ENCODE measurements around the gene BBS2.

Gene BBS2

GRCh38 chr16:56549744-56550385 lies 30.0 kb upstream of the BBS2 start:
- TF ChIP-seq SIN3A (IDR thresholded peaks at IDR 0.05; ENCODE audit: borderline replicate concordance, insufficient read depth, low read length) (no peak), TAF1 (IDR thresholded peaks at IDR 0.05; ENCODE audit: borderline replicate concordance, insufficient read depth, low read length) (no peak), FOXP2 (optimal IDR thresholded peaks at IDR 0.05; ENCODE audit: borderline replicate concordance, extremely low read depth, extremely low read length, insufficient read depth) (no peak), POLR2AphosphoS5 (IDR thresholded peaks at IDR 0.05; ENCODE audit: low read depth, low read length) (no peak)
- TF ChIP-seq, protein P1, sequence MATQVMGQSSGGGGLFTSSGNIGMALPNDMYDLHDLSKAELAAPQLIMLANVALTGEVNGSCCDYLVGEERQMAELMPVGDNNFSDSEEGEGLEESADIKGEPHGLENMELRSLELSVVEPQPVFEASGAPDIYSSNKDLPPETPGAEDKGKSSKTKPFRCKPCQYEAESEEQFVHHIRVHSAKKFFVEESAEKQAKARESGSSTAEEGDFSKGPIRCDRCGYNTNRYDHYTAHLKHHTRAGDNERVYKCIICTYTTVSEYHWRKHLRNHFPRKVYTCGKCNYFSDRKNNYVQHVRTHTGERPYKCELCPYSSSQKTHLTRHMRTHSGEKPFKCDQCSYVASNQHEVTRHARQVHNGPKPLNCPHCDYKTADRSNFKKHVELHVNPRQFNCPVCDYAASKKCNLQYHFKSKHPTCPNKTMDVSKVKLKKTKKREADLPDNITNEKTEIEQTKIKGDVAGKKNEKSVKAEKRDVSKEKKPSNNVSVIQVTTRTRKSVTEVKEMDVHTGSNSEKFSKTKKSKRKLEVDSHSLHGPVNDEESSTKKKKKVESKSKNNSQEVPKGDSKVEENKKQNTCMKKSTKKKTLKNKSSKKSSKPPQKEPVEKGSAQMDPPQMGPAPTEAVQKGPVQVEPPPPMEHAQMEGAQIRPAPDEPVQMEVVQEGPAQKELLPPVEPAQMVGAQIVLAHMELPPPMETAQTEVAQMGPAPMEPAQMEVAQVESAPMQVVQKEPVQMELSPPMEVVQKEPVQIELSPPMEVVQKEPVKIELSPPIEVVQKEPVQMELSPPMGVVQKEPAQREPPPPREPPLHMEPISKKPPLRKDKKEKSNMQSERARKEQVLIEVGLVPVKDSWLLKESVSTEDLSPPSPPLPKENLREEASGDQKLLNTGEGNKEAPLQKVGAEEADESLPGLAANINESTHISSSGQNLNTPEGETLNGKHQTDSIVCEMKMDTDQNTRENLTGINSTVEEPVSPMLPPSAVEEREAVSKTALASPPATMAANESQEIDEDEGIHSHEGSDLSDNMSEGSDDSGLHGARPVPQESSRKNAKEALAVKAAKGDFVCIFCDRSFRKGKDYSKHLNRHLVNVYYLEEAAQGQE (IDR thresholded peaks at IDR 0.05; ENCODE audit: insufficient read depth in 1 of 2, low read depth in 2 of 2, low read length in 2 of 2): no peak

DNA sequence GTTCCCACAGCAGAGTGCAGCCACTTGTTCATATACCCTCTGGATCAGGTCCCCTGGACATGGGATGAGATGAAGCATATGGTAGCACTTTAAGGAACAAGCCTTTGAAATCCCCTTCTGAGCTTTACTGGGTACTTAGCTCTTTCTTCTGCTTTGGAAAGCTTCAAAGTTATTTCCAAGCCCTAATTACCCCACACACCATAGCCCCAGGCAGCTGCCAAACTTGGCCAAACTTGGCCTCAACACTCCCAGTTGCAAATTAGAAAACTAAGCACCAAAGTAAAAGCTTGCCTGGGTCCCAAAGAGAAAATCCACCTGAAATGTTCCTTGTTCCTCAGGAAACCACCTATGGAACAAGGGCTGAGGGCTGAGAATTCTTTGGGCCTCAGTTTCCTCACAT lies 29.3 kb upstream of the BBS2 start:
- TF ChIP-seq, protein P1 (IDR thresholded peaks at IDR 0.05; ENCODE audit: insufficient read depth in 1 of 2, low read depth in 2 of 2, low read length in 2 of 2): no peak
- no peak for TF ChIP-seq SIN3A (IDR thresholded peaks at IDR 0.05; ENCODE audit: borderline replicate concordance, insufficient read depth, low read length)
- no peak for TF ChIP-seq FOXP2 (optimal IDR thresholded peaks at IDR 0.05; ENCODE audit: borderline replicate concordance, extremely low read depth, extremely low read length, insufficient read depth)
- TF ChIP-seq TAF1 (IDR thresholded peaks at IDR 0.05; ENCODE audit: borderline replicate concordance, insufficient read depth, low read length): no peak
- TF ChIP-seq POLR2AphosphoS5 (IDR thresholded peaks at IDR 0.05; ENCODE audit: low read depth, low read length): no peak

DNA sequence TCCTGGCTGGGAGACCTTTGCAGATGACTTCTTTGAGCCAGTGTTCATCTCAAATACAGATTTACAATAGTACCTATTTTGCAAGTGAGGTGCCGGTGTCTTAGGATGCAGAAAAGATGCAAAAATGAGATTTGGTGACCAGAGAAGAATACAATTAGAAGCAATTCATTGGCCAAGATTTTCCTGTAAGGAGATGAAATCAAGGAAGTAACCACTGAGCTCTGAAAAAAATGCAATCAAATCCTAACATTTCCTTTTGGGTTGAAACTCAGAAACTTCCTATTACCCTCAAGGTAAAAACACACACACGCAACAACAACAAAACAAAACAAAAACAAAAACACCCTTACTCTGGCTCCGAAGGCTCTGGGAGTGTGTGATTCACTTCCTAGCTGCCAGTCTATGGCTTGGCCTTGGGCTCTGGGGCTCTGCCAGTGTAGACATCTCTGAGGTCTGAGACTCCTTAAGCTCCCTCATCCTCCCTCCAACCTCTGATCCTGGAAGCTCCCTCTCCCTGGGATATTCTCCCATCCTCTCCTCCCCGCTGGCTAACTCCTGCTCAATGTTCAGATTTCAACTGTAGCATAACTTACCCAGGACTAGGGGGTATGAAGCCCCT lies 28.2 kb upstream of the BBS2 start:
- no peak for TF ChIP-seq POLR2AphosphoS5 (IDR thresholded peaks at IDR 0.05; ENCODE audit: low read depth, low read length)
- TF ChIP-seq SIN3A (IDR thresholded peaks at IDR 0.05; ENCODE audit: borderline replicate concordance, insufficient read depth, low read length): no peak
- TF ChIP-seq FOXP2 (optimal IDR thresholded peaks at IDR 0.05; ENCODE audit: borderline replicate concordance, extremely low read depth, extremely low read length, insufficient read depth): no peak
- TF ChIP-seq, protein P1 (IDR thresholded peaks at IDR 0.05; ENCODE audit: insufficient read depth in 1 of 2, low read depth in 2 of 2, low read length in 2 of 2): no peak
- no peak for TF ChIP-seq TAF1 (IDR thresholded peaks at IDR 0.05; ENCODE audit: borderline replicate concordance, insufficient read depth, low read length)

GRCh38 chr16:56547120-56547948 lies 27.5 kb upstream of the BBS2 start:
- TF ChIP-seq SIN3A (IDR thresholded peaks at IDR 0.05; ENCODE audit: borderline replicate concordance, insufficient read depth, low read length) (no peak), POLR2AphosphoS5 (IDR thresholded peaks at IDR 0.05; ENCODE audit: low read depth, low read length) (no peak), TAF1 (IDR thresholded peaks at IDR 0.05; ENCODE audit: borderline replicate concordance, insufficient read depth, low read length) (no peak), FOXP2 (optimal IDR thresholded peaks at IDR 0.05; ENCODE audit: borderline replicate concordance, extremely low read depth, extremely low read length, insufficient read depth) (no peak)
- TF ChIP-seq, protein P1 (IDR thresholded peaks at IDR 0.05; ENCODE audit: insufficient read depth in 1 of 2, low read depth in 2 of 2, low read length in 2 of 2): no peak
